Mucosa of stomach (tissue), 1 donor: ENCODE measurements around the gene E2F6.
"Not testable (repeated sequence)": the region's sequence is repeated elsewhere in the genome, so short reads cannot be mapped to it uniquely, and the experiment has no call there.

Experiments
- H3K27me3 ChIP-seq: one replicate; pipeline ENCODE4 v1.7.0; 2013; ENCODE audit warnings: mild to moderate bottlenecking, low read length; ENCODE audit not compliant: control insufficient read depth, insufficient read depth
- H3K36me3 ChIP-seq: one replicate; pipeline ENCODE4 v1.7.0; 2013; ENCODE audit warnings: low read length; ENCODE audit not compliant: control insufficient read depth, insufficient read depth
- H3K4me1 ChIP-seq: one replicate; pipeline ENCODE4 v1.7.0; 2013; ENCODE audit warnings: mild to moderate bottlenecking, low read length; ENCODE audit not compliant: control insufficient read depth, insufficient read depth
- H3K4me3 ChIP-seq: one replicate; pipeline ENCODE4 v1.7.0; 2013; ENCODE audit warnings: low read length
- H3K9ac ChIP-seq: one replicate; pipeline ENCODE4 v1.7.0; 2013; ENCODE audit warnings: mild to moderate bottlenecking, low read length, moderate library complexity
- H3K9me3 ChIP-seq: one replicate; pipeline ENCODE4 v1.7.0; 2013; ENCODE audit warnings: mild to moderate bottlenecking, low read length, moderate library complexity; ENCODE audit not compliant: control insufficient read depth
- donor health status: Pancreatic carcinoma.

E2F6 gene

DNA sequence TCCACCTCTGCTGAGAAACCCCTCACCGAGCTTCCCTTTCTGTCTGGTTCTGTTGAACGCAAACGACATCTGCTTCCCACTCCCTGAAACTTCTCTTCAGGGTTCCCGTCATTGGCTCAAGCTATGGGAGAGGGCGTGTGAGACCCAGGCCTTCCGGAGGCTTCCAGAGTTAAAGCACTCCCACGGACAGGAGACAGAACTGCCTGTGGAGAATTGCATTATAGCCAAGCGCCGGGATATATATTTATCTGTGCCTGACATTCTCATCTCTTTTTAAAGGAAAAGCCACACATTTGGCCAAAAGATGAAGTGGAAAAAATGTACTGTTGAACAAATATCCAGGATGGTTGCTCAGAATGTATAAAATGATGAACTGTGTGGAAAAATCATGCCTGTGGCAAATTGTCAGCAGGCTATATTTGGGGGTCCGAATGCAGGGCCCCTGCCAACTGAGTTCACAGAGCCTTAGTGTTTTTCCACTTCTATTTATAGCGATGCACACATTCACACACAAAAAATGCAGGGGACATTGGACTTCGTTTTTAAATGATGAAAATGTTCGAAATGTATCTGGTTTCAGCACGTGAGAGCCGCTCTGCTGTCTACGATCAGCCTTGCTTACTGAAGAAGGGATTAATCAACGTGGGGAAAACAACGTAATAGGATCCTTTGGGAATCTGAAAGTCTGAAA, 59.5 kb downstream of the E2F6 start:
- Histone ChIP-seq H3K4me1 (peaks cover 35% of the 10 kb centered on the region), H3K4me3 (no peak overlapping the region), H3K9me3 (no peaks in the 10 kb centered on the region), H3K36me3 (no peaks in the 10 kb centered on the region), H3K9ac (peak overlapping the region; percentile 42), H3K27me3 (no peaks in the 10 kb centered on the region)

DNA sequence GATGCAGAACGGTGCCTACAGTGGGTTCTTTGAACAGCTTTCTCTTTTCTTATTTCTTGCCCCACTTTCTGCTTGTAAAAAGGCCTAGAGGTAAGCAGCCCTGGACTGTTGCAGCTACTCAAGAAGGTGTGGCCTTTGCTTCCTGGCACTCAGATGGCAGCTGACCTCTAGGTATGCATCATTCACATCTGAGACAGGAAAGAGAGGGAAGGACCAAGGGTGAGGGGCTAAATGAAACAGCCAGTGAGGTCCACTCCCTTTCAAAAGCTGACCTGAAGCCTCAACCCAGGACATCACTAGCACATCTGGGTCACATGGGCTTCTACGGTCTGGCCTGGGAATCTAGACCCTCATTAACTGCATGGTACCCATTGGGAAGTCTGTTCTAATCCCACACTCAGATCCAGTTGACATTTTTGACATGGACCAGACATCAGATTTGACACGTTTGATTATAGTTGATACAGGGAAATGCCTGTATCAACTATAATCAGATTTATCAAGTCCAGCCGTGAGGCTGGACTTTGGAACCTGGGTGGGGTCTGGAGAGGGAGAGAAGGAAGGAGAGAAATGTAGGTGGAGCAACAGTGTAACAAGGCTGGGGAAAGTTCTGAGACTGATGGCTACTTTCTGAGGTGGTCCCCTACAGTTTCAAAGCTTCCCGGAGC, 60.2 kb downstream of the E2F6 start:
- peak overlapping the region; percentile 42 for H3K9ac ChIP-seq
- no peak overlapping the region for H3K4me3 ChIP-seq
- no peaks in the 10 kb centered on the region for H3K27me3 ChIP-seq
- no peaks in the 10 kb centered on the region for H3K36me3 ChIP-seq
- H3K9me3 ChIP-seq = no peaks in the 10 kb centered on the region
- H3K4me1 ChIP-seq = peaks cover 32% of the 10 kb centered on the region

DNA sequence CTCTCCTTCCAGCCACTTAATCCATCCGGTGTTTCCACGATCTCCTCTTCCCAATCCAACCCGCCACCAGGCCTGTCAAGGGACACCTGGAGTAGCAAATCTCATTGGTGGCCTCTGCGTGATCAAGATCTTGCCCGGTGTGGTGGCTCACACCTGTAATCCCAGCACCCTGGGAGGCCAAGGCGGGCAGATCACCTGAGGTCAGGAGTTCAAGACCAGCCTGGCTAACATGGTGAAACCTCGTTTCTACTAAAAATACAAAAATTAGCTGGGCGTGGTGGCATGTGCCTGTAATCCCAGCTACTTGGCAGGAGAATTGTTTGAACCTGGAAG, 60.9 kb downstream of the E2F6 start:
- H3K4me3 ChIP-seq, H3K36me3 ChIP-seq, H3K9me3 ChIP-seq, H3K27me3 ChIP-seq, H3K9ac ChIP-seq: not testable (repeated sequence)
- peaks cover 32% of the 10 kb centered on the region for H3K4me1 ChIP-seq

DNA sequence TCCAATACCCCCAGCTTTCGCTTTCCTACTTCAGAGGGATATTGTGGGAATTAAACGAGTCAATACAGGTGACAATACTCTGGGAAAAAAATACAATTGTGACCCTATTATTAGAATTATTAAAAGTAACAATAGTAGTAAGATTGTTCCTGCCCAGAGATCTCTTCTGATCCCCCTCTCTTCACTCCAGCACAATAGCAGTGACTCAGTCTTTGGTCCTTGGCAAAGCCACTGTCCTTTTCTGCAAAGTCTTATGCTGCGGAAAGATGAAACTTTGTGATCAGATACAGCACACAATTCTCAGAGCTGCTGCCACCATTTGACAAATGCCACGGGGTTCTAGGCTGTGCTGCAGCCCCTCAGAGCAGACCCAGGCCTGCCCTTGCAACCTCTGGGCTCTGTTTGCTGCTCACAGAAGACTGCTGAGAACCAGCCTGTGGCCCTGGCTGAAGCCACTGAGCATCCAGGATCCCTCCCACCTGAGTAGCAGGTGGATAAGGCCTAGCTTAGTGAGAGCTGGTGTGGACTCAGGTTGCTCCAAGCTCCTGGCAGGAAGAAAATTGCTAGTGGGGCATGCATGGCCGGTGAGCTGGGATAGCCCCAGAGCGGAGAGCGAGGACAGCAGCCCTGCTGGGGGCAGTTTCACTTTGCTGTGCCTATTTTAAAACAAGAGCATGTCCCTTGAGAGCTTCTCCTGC, 61.4 kb downstream of the E2F6 start:
- no peaks in the 10 kb centered on the region for H3K36me3 ChIP-seq
- no peaks in the 10 kb centered on the region for H3K9me3 ChIP-seq
- no peak overlapping the region for H3K9ac ChIP-seq
- H3K4me3 ChIP-seq = no peak overlapping the region
- H3K4me1 ChIP-seq = peaks cover 32% of the 10 kb centered on the region
- no peaks in the 10 kb centered on the region for H3K27me3 ChIP-seq

DNA sequence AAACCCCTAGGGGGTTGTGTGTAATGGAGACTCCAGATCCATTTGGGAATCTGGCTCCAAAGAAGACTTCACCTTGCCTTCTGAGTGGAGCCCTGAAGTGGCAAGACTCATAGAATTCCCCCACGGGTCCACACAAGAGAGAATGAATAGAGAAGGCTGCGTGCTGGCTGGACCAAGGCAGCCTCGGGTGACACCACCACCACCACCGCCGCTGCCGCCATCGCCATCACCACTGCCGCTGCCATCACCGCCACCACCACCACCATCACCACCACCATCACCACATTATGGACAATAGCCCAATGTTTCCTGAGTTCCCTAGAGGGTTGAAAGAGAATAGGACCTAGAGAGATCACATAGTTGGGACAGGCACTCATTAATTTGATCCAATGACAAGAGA, 63.5 kb downstream of the E2F6 start:
- Histone ChIP-seq H3K4me1 (peaks cover 46% of the 10 kb centered on the region), H3K36me3 (no peaks in the 10 kb centered on the region), H3K9ac (no peak overlapping the region), H3K4me3 (no peak overlapping the region), H3K27me3 (no peaks in the 10 kb centered on the region), H3K9me3 (no peaks in the 10 kb centered on the region)

DNA sequence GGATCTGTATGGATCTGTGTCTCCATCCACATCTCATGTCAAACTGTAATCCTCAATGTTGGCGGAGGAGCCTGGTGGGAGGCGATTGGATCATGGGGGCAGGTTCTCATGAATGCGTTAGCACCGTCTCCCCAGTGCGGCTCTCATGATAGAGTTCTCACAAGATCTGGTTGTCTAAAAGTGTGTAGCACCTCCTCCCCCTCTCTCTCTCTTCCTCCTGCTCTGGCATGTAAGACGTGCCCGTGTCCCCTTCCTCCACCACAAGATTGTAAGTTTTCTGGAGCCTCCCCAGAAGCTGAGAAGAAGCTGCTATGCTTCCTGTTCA, 66.6 kb downstream of the E2F6 start:
- Histone ChIP-seq H3K27me3 (no peaks in the 10 kb centered on the region), H3K36me3 (no peaks in the 10 kb centered on the region), H3K9ac (no peak overlapping the region), H3K4me3 (no peak overlapping the region), H3K4me1 (peaks cover 20% of the 10 kb centered on the region), H3K9me3 (no peaks in the 10 kb centered on the region)

DNA sequence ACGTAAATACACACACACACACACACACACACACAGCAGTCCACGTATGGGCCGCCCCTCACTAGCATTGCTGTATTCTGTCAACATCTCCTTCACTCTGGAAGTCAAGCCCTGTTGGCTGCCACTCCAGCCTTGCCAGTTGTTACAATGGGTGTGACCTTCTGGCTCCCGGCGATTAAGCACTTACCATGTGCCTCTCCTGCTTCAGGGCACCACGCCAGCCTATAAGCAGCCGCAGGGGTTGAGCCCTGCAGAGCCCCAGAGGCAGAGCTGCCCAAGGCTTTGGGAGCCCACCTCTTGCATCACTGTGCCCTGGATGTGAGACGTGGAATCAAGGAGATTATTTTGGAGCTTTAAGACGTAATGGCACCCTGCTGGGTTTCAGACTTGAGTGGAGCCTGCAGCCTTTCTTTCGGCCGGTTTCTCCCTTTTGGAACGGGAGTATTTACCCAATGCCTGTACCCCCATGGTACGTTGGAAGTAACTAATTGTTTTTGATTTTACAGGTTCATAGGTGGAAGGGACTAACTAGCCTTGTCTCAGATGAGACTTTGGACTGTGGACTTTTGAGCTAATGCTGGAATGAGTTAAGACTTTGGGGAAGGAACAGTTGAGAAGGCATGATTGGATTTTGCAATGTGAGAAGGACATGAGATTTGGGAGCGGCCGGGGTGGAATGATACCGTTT, 67.1 kb downstream of the E2F6 start:
- Histone ChIP-seq H3K9me3 (no peaks in the 10 kb centered on the region), H3K4me1 (peaks cover 16% of the 10 kb centered on the region), H3K27me3 (no peaks in the 10 kb centered on the region), H3K9ac (no peak overlapping the region), H3K4me3 (no peak overlapping the region), H3K36me3 (no peaks in the 10 kb centered on the region)

DNA sequence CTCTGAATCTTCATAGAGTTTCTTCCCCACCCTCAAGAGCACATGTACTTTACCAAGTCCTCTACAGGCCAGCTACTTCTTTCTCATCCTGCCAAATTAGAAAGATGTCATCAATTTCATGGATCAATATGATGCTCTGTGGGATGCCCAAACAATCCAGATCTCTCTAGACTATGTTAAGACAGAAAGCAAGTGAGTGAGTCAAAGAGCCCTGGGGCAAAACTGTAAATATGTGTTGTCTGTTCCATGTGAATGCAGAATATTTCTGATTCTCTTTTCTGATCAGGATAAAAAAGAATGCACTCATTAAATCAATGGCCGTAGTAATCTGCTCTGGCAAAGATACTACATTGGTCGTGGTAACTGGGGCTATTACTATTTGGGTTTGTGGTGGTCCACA, 68.4 kb downstream of the E2F6 start:
- H3K9me3 ChIP-seq = no peaks in the 10 kb centered on the region
- no peak overlapping the region for H3K9ac ChIP-seq
- H3K4me1 ChIP-seq = peaks cover 15% of the 10 kb centered on the region
- H3K36me3 ChIP-seq = no peaks in the 10 kb centered on the region
- no peaks in the 10 kb centered on the region for H3K27me3 ChIP-seq
- no peak overlapping the region for H3K4me3 ChIP-seq

DNA sequence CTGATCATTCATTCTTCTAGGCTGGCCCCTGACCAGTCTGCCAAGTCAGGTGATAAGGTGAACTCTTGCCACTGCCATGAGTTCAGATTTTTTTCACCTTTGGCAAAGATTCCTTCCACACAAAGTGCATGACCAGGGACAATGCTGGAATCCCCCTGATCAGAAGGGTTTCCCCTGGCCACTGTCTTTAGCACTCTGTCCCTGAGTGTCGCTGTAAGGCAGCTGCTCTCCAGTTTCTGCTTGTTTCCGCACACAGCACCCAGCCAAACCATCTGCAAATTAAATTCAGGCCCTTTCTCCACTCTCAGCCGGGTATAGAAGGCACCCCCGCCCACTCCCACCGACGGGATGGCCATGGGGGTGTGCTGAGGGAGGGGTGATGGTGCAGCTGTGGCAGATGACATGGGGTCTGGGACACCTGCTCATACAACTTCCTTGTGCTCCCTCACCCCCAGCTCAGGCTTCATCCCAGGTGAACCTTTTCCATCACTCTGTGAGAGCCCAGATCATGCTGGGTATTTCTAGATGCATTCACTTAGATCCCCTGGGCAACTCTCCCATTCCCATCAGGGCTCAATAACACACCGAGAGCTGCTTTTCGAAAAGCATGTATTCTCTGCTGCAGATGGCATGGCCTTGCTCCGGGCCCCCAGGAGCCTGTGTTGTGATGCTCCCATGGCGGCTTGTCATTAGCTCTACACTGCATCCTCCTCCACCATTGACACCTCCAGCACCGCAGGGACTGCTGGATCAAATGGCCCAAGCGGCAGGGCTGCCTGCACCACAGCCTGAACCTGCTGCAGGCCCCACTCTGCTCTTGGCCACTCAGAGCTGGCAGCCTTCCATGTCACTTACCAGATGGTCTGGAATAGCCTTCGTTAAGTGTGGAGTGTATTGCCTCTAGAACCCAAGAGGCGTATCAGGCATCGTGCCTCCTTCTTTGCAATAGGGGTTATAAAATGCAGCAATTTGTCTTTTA, 69.2 kb downstream of the E2F6 start:
- Histone ChIP-seq H3K9ac (no peak overlapping the region), H3K36me3 (no peaks in the 10 kb centered on the region), H3K4me3 (no peak overlapping the region), H3K4me1 (peaks cover 15% of the 10 kb centered on the region), H3K9me3 (no peaks in the 10 kb centered on the region), H3K27me3 (no peaks in the 10 kb centered on the region)

DNA sequence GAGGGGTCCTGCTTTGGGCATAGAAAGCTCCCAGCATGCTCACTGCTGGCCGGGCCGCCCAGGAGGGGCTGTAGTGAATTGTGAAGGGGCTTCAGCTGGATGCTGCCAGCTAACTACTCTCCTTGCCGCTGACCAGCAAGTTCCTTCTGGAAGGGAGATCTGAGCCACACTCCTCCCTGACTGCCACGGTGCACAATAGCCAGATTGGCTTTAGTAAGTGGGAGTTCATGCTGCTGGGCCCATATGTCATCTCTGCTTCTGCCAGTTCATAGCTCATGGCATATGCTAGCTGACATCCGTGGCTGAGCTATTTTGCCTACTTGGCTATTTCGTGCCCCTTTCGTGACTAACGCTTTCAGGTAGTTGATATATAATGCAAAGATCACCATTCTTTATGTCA, 69.9 kb downstream of the E2F6 start:
- Histone ChIP-seq H3K27me3 (no peaks in the 10 kb centered on the region), H3K9ac (no peak overlapping the region), H3K4me1 (peaks cover 15% of the 10 kb centered on the region), H3K9me3 (no peaks in the 10 kb centered on the region), H3K36me3 (no peaks in the 10 kb centered on the region), H3K4me3 (no peak overlapping the region)

DNA sequence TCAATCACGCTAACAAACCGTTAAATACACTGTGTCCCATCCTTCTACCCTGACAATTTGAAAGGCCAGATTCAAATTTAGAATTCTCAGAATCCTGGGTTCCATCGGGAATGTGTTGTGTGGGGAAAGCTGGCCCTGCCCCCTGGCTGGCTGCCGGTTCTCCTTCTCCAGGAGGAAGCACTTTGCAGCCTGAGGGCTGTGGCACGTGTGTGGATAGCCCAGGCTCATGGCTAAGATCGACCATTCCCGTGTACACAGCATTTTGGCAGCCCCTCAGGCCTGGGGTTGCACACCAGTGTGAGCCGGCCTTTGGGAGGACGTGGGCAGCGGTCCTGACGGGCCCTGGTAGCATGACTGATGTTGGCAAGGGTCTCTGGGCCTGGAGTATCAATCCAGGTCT, 70.6 kb downstream of the E2F6 start:
- Histone ChIP-seq H3K9ac (no peak overlapping the region), H3K36me3 (no peaks in the 10 kb centered on the region), H3K4me3 (no peak overlapping the region)

More for the DNA sequence above, 70.6 kb downstream of the E2F6 start:
- Histone ChIP-seq H3K4me1 (peaks cover 16% of the 10 kb centered on the region), H3K9me3 (no peaks in the 10 kb centered on the region), H3K27me3 (no peaks in the 10 kb centered on the region)
